GM13976 (cell line): ENCODE measurements around the gene VAMP2.

ENCODE experiments used
- DNase-seq: peaks from one replicate; pipeline ENCODE4 v3.0.0; 2012; ENCODE audit warnings: low spot score
- in situ Hi-C: fragments of 300-500 bp; cut with MboI; formaldehyde crosslinking; loops from one replicate; pipeline ENCODE4 v1.12.0; 2022; ENCODE audit warnings: low sequenced_read_pairs, mixed read lengths, inconsistent platforms; ENCODE audit not compliant: unreplicated experiment
- TF ChIP-seq, protein P1 (sequence below): IDR thresholded peaks from 2 replicates; pipeline ENCODE4 v1.5.1; 2012; ENCODE audit warnings: borderline replicate concordance, mild to moderate bottlenecking; ENCODE audit not compliant: insufficient read depth; ENCODE audit errors: extremely low read depth, missing control alignments, control extremely low read depth

VAMP2 gene

DNA sequence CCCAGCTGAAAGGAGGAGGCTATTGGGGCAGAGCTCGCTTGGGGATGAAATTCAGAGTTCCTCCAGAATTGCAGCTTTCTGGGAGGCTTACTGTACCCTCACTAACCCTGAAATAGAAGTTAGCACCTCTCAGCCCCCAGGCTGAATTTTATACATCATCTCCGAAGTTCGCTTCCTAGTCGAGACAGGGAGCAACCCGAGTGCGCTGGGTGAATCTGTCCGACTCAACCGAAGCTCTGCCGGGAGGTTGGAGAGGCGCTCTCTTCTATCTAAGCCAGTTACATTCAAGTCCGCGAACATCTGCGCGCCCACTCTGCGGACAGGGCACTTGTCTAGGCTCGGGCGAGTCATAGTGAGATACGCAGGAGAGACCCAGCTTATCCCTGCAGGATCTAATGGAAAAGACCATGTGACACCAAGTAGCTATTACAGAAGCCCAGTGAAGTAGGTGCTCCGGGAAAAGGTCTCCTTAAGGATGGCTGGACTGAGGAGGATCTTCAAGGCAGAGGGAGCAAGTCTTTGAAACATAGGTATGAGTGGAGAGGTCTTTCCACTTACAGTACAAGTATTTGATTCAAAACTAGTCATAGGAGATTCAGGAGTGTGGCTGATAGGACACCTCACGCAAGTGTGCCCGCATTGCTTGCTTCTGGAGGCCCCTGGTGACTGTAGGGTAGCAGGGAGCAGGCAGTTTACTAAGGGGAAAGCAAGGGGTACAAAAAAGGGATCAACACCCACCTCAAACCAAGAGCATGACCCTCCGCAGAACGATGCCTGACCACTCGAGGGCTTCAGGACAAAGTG is 38.2 kb downstream of the VAMP2 start:
- in situ Hi-C loops: no loop called here
- no peak for DNase-seq
- TF ChIP-seq, protein P1, sequence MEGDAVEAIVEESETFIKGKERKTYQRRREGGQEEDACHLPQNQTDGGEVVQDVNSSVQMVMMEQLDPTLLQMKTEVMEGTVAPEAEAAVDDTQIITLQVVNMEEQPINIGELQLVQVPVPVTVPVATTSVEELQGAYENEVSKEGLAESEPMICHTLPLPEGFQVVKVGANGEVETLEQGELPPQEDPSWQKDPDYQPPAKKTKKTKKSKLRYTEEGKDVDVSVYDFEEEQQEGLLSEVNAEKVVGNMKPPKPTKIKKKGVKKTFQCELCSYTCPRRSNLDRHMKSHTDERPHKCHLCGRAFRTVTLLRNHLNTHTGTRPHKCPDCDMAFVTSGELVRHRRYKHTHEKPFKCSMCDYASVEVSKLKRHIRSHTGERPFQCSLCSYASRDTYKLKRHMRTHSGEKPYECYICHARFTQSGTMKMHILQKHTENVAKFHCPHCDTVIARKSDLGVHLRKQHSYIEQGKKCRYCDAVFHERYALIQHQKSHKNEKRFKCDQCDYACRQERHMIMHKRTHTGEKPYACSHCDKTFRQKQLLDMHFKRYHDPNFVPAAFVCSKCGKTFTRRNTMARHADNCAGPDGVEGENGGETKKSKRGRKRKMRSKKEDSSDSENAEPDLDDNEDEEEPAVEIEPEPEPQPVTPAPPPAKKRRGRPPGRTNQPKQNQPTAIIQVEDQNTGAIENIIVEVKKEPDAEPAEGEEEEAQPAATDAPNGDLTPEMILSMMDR: no peak

DNA sequence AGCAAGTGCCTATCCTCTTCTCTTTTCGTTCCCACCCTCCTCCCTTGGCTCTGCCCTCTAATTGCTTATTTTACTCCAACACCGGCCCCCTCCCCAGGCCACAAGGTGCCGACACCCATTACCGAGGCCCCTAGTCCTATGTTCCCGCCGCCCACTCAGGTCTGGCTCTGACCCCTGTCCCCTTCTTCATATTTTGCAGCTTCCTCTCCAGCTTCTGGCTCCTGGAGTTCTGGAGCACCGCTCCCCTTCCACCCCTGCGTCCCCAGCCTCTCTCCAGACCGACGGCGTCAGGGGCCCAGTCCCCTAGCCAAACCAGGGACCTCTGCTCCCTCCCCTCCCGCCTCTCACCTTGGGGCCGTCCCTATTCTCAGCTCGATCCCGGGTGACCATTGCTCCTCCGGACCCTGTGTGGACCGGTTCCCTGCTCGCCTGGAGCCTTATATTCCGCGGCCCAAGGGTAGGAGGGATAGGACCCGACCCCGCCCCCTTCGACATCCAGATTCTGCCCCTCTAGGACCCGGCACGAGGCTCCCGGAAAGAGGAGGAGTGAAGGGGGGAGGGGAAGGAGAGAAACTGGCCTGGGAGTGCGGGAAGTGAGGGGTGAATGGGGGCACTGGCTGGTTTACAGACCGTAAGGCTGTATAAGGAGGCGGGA is 38.9 kb downstream of the VAMP2 start, which contains the start of gene HES7:
Gene HES7, minus strand, starts transcription at position 412 of the 655 bp plus-strand sequence. Its CDS starts 22 bp downstream, at position 390.
- in situ Hi-C loops: no loop called here
- no peak for DNase-seq
- TF ChIP-seq, protein P1: no peak

DNA sequence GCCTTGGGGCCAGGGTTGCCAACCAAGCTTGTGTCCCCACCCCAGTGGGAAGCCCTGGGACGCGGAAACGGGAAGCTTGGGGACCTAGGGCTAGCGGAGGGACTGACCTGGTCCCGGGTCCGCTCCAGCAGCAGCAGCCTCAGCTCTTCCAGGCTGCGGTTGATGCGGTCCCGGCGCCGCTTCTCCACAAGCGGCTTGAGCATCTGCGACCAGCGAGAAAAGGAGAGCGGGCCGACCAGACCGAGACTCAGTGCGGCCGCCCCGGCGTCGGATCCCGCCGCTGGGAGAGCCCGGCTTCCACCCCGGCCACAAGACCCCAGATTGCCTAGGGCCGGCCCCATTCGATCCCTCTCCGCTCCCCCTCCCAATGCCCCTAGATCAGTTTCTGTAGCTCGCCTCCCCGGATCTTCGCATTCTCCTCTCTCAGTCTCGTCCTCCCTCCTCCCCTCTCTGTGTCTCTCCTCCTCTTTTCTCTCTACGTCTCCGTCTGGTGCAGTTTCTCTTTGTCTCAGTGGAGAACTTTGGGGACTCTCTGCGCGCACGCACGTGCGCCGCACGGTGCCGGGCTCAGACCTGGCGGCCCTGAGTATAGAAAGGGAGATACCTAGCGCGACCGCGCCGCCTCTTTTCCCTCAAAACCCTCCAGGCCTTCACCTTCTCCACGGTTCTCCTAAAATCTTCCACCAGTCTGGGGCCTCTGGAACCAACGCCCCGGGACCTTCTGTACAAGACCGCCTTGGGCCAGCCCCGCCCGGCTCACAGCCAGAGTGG is 39.6 kb downstream of the VAMP2 start:
- TF ChIP-seq, protein P1: no peak
- peak; percentile 60 for DNase-seq
- in situ Hi-C loops: no loop called here

DNA sequence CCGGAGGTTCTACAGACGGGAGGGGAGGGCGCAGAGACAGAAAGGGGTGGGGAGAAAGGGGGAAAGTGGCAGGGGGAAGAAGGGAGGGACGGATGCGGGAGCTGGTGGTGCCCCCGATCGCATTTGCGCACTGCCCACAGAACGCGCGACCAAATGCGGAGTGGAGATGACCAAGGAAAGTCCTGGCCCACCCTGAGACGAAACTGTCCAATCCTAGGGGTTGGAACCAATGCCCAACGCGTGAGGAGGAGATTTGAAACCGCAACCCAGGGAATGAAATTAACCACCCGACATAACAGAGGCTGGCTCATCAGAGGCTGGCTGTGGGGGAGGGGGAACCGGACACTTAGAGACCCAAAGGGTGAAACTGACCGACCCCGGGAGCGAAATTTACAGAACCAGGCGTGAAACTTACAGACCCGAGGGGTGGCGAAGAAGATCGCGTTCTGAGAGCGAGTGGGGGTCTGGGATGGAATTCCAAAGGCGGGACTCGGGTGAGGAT is 40.3 kb downstream of the VAMP2 start:
- no peak for DNase-seq
- in situ Hi-C loops: no loop called here
- TF ChIP-seq, protein P1: no peak

DNA sequence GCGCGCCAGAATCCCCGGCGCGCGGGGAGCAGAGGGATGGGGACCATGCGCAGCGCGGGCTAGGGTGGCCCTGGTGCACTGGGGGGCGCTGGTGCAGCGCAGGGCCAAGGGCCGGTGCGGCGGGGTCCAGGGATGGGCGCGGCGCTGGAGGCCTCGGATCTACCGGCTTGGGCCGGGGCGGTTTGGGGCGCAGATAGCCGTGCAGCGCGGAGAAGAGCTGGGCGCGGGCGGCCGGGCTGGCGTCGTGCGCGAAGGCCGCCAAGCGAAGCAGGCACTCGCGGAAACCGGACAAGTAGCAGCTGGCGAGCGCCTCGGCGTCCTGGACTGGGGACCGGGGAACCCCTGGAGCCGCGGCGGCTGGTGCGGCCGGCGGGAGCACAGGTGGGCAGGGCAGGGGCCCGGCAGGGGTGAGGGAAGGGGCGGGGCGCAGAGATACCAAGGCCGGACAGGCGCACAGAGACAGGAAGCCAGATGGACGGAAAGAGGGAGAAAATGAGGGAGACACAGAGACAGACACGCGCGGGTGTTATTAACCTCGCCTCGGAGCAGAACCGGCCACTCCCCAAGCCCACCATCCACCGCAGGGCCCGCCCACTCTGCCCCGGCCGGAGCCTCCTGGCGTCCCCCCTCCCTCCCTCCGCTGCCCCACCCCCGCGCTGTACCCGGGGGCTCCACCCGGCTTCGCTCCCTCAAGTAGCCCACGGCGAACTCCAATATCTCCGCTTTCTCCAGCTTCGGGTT is 40.9 kb downstream of the VAMP2 start:
- TF ChIP-seq, protein P1: peak; percentile 90
- DNase-seq: peak; percentile 77
- in situ Hi-C loops: no loop called here

DNA sequence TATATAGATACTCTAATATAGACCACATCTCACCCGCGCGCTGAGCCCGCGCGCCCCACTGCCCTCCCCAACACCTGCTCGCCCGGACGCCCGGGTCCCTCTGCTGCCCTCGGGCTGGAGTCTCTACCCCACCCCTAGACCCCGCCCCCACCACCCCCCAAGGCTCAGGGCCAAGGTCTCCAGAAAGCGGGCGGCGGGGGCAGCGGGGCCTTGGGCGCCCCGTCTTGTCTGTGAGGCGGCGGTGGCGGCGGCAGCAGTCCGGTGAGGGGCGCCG is 41.4 kb downstream of the VAMP2 start:
- in situ Hi-C loops: no loop called here

More for the DNA sequence above, 41.4 kb downstream of the VAMP2 start:
- TF ChIP-seq, protein P1: no peak
- DNase-seq: no peak
